Cardiac atrium fibroblast (primary cell): ENCODE results near the gene TNFSF9. TPM values are rescaled to one million over a fixed set of nuclear protein-coding genes. Genes with fewer than 3 reads are reported as not detected.

Experiments used
- total RNA-seq: library from RNA; depleted of rRNA; stranded (reverse); fragments of >200 nt; gene quantifications from 2 replicates; pipeline ENCODE4 v1.2.3, GENCODE V29; 2015

Gene TNFSF9, protein sequence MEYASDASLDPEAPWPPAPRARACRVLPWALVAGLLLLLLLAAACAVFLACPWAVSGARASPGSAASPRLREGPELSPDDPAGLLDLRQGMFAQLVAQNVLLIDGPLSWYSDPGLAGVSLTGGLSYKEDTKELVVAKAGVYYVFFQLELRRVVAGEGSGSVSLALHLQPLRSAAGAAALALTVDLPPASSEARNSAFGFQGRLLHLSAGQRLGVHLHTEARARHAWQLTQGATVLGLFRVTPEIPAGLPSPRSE
- 0.18 and 2.4 TPM in 2 replicates for total RNA-seq

DNA sequence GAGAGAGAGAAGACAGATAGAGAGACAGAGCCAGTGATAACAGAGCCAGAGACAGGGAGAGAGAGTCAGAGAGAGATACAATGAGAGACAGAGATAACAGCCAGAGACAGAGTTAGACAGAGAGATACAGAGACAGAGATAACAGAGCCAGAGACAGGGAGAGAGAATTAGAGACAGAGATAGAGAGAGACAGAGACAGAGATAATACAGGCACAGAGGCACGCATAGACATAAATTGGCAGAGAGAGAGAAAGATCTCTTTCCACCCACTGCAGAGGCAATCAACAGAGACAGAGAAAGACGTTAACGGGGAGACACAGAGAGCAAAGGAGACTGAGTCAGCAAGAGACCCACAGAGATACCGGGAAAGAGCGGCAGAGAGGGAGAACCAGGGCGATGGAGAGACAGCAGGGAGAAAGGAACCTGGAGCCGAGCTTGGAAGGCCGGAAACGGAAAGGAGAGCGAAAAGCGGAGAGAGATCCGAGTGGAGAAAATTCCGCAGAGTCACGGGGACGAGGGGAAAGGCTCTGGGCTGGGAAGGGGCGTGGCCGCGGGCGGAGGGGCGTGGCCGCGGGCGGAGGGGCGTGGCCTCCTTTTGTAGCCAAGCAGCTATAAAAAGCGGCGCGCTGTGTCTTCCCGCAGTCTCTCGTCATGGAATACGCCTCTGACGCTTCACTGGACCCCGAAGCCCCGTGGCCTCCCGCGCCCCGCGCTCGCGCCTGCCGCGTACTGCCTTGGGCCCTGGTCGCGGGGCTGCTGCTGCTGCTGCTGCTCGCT lies at the start of gene TNFSF9:
TNFSF9 (plus strand) TSS at position 641 of the 777 bp plus-strand sequence; CDS start at position 652, 11 bp downstream.

DNA sequence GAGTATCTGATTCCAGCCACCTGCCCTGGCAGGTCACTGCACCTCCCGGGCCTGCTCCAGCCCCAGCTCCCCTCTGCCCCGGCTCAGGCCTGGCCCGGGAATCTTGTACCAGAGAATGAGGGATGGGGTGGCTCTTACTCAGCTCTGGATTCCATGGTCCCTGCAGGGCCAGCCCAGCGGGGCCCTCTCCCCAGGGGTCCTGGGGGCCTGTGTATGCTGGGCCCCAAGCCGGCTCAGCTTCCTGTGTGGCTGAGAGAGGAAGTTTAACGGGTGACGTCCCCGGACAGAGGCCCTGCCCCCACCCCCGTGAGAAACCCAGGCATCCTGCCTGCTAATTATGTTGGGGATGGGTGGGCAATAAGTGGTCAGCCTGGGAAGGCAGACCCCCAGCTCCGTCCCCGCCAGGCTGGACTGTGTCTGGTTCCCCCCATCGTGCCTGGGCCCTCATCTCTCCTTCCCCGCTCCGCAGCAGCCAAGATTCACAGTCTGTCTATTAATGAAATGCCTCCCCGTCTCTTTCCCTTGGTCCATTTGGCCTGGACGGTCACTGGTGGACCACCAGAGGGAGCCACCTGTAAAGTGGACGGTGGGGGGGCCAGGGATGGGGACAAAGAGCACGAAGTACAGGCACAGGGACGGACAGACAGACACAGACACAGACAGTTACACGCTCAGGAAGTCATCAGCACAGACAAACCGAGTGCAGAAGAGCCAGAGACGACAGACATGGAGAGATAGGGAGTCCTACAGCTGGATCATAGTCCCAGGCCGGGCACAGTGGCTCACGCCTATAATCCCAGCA lies 49.1 kb upstream of the TNFSF9 start, which contains the start of gene DENND1C:
DENND1C (minus strand) TSS at position 247 of the 802 bp plus-strand sequence; CDS start at position 155, 92 bp downstream.

DNA sequence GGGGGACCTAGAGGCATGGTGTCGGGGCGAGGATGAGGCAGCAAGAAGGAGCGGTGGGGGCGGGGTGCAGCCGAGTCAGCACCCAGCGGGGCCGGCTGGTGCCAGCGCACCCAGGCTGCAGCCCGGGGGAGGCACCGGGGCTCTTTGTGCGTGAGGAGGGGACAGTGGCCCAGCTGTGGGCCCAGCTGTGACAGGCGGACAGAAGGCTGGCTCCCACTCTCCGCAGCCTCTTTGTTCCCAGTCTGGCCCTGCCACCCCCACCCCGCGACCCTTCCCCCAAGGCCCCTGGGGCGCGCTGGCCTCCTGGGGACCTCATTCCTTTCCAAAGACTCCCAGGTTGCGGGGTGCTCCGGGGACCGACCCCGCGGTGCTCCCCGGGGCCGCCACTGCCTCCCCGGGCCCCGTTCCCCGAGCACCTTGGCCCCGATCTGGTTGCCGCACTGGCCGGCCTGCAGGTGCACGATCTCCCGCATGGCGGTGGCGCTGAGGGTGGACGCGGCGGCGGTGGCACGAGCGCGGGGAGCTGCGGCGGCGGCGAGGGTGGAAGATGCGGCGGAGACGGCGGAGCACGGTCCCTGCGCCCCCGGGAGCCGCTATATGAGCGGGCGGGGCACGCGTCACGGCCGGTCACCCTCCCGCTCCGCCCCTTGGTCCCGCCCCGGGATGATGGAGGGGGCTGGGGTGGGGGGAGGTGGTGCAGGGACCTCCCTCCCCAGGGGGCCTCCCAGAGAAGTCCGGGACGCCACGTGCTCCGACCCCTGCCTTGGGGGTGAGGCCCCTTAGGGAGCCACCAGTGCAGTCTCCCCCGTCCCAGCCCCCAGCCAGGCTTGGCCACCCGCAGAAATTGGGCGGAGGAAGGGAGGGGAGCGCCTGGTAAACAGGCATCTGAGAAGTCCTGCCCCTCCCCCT lies 28.8 kb upstream of the TNFSF9 start, which contains the start of gene TUBB4A:
TUBB4A (minus strand) TSS at position 570 of the 909 bp plus-strand sequence; CDS start at position 473, 97 bp downstream.

Other genes with a start within 250 kb of the TNFSF9 start
- not detected in 2 replicates for gene ACER1, start 197.4 kb upstream of the TNFSF9 start, total RNA-seq
- 113 and 118 TPM in 2 replicates for gene CLPP, start 169.5 kb upstream of the TNFSF9 start, total RNA-seq
- gene ALKBH7, start 158.2 kb upstream of the TNFSF9 start, total RNA-seq, result 78.2 and 83.0 TPM in 2 replicates
- 0.32 and 0.36 TPM in 2 replicates for gene PSPN, start 155.1 kb upstream of the TNFSF9 start, total RNA-seq
- 26.4 and 33.2 TPM in 2 replicates for gene GTF2F1, start 137.9 kb upstream of the TNFSF9 start, total RNA-seq
- 111 and 115 TPM in 2 replicates for gene KHSRP, start 106.2 kb upstream of the TNFSF9 start, total RNA-seq
- gene SLC25A41, start 97.3 kb upstream of the TNFSF9 start, total RNA-seq, result not detected in 2 replicates
- gene SLC25A23, start 71.2 kb upstream of the TNFSF9 start, total RNA-seq, result 26.7 and 52.0 TPM in 2 replicates
- gene CRB3, start 66.8 kb upstream of the TNFSF9 start, total RNA-seq, result not detected in 2 replicates
- not detected in 2 replicates for gene DENND1C, start 49.2 kb upstream of the TNFSF9 start, total RNA-seq
- not detected in 2 replicates for gene TUBB4A, start 28.7 kb upstream of the TNFSF9 start, total RNA-seq
- not detected in 2 replicates for gene CD70, start 60.1 kb downstream of the TNFSF9 start, total RNA-seq
- 1.9 TPM in 1 of 2 replicates, not detected in the other for gene TNFSF14, start 139.1 kb downstream of the TNFSF9 start, total RNA-seq
- 243 and 1,645 TPM in 2 replicates for gene C3, start 189.6 kb downstream of the TNFSF9 start, total RNA-seq
- 46.4 and 74.4 TPM in 2 replicates for gene GPR108, start 206.6 kb downstream of the TNFSF9 start, total RNA-seq
- gene TRIP10, start 208.7 kb downstream of the TNFSF9 start, total RNA-seq, result 47.0 and 90.1 TPM in 2 replicates
- gene SH2D3A, start 236.4 kb downstream of the TNFSF9 start, total RNA-seq, result not detected in 2 replicates
- not detected in 2 replicates for gene VAV1, start 241.7 kb downstream of the TNFSF9 start, total RNA-seq